ENCODE data around the gene CKAP5.

GRCh38 chr11:46731545-46731944 lies 114.5 kb downstream of the CKAP5 start:
- TF ChIP-seq EZH2 (IDR thresholded peaks at IDR 0.05; ENCODE audit: low read length, missing control alignments): no peak
- TF ChIP-seq CTCF (conservative IDR thresholded peaks at IDR 0.05 in 1 of 2, IDR thresholded peaks at IDR 0.05 in 1 of 2; ENCODE audit: low read depth in 1 of 2, low read length in 2 of 2): no peak

Measured in fibroblast of lung (primary cell).